ENCODE data around the gene SS18L1. TPM values are rescaled to one million over a fixed set of nuclear protein-coding genes. Genes with fewer than 3 reads are reported as not detected.

The SS18L1 gene
- total and polyA plus RNA-seq, 10 of the 15 experiments (the other 5 are each of a cell fraction or from before 2014, with no cell fraction given) = 1.8 to 20.0 (median 6.6) TPM

DNA sequence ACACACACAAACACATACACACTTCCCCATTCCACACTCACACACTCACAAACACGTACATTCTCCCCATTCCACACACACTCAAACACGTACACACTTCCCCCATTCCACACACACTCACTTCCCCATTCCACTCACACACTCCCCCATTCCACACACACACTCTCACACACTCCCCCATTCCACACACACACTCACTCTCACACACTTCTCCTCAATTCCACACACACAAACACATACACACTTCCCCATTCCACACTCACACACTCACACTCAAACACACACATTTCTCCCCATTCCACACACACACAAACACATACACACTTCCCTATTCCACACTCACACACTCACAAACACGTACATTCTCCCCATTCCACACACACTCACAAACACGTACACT is 86.1 kb downstream of the SS18L1 start:
- no peak for FAIRE-seq
- BruUV-seq (replicated peaks) = no TSS peak
- Histone ChIP-seq H3K27me3 (replicated peaks in 1 of 2; ENCODE audit: control insufficient read depth in 2 of 2, insufficient read depth in 2 of 2, low read length in 1 of 2) (no peaks in the 10 kb centered on the region; a peak in 2 of 4 replicates), H3K36me3 (ENCODE audit: control insufficient read depth in 2 of 2, insufficient read depth in 2 of 2, low read length in 1 of 2) (no peaks in the 10 kb centered on the region), H3K4me1 (ENCODE audit: control insufficient read depth, insufficient read depth, low read length) (no peaks in the 10 kb centered on the region), H3K9ac (ENCODE audit: control insufficient read depth, insufficient read depth, low read length) (no peak overlapping the region), H2AFZ (ENCODE audit: control insufficient read depth, low read depth, low read length) (no peak overlapping the region), H3K79me2 (ENCODE audit: control insufficient read depth, insufficient read depth, low read length) (no peaks in the 10 kb centered on the region), H3K9me3 (replicated peaks; ENCODE audit: control insufficient read depth, insufficient read depth, low read length) (no peaks in the 10 kb centered on the region; the same call in 2 of the 3 replicates), H3K4me3 (no peak overlapping the region), H3K27ac (ENCODE audit: control insufficient read depth, insufficient read depth) (no peak overlapping the region), H3K4me2 (ENCODE audit: control insufficient read depth, insufficient read depth) (no peak overlapping the region), H4K20me1 (ENCODE audit: control insufficient read depth, insufficient read depth) (no peaks in the 10 kb centered on the region)
- ChIA-PET POLR2A (no interaction called here), RAD21 (ENCODE audit: unreplicated experiment) (no interaction called here), CTCF (no interaction called here), SMC1A (ENCODE audit: uncharacterized antibody, unreplicated experiment) (no interaction called here)
- intact Hi-C loops (cut with micrococcal nuclease; ENCODE audit: unreplicated experiment) = no loop called here
- no peak for DNase-seq (ENCODE audit: low read depth, low spot score)
- in situ Hi-C loops (cut with MboI) = no loop called here
- TF ChIP-seq CREM (IDR thresholded peaks at IDR 0.05; ENCODE audit: low read depth) (no peak), HDAC2 (IDR thresholded peaks at IDR 0.05) (no peak), EZH2 (IDR thresholded peaks at IDR 0.05; ENCODE audit: borderline replicate concordance, control insufficient read depth, low read depth, low read length) (no peak), ZNF274 (IDR thresholded peaks at IDR 0.05; ENCODE audit: insufficient read depth, insufficient read length) (no peak), EED (IDR thresholded peaks at IDR 0.05; ENCODE audit: low read depth) (no peak), SIN3A (IDR thresholded peaks at IDR 0.05; ENCODE audit: low read depth, low read length) (no peak), SP1 (IDR thresholded peaks at IDR 0.05; ENCODE audit: low read depth, low read length) (no peak), JUNB (IDR thresholded peaks at IDR 0.05) (no peak), EP300 (IDR thresholded peaks at IDR 0.05; ENCODE audit: borderline replicate concordance in 1 of 2, control insufficient read depth in 1 of 2, low read depth in 2 of 2, low read length in 2 of 2) (no peak), ZNF622 (IDR thresholded peaks at IDR 0.05) (no peak), IRF4 (IDR thresholded peaks at IDR 0.05; ENCODE audit: low read depth, low read length) (no peak), POLR2AphosphoS5 (IDR thresholded peaks at IDR 0.05; ENCODE audit: low read length) (no peak)
- TF ChIP-seq, protein P1, sequence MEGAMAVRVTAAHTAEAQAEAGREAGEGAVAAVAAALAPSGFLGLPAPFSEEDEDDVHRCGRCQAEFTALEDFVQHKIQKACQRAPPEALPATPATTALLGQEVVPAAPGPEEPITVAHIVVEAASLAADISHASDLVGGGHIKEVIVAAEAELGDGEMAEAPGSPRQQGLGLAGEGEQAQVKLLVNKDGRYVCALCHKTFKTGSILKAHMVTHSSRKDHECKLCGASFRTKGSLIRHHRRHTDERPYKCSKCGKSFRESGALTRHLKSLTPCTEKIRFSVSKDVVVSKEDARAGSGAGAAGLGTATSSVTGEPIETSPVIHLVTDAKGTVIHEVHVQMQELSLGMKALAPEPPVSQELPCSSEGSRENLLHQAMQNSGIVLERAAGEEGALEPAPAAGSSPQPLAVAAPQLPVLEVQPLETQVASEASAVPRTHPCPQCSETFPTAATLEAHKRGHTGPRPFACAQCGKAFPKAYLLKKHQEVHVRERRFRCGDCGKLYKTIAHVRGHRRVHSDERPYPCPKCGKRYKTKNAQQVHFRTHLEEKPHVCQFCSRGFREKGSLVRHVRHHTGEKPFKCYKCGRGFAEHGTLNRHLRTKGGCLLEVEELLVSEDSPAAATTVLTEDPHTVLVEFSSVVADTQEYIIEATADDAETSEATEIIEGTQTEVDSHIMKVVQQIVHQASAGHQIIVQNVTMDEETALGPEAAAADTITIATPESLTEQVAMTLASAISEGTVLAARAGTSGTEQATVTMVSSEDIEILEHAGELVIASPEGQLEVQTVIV (IDR thresholded peaks at IDR 0.05; ENCODE audit: borderline replicate concordance, partially characterized antibody) = no peak
- TF ChIP-seq, protein P2, sequence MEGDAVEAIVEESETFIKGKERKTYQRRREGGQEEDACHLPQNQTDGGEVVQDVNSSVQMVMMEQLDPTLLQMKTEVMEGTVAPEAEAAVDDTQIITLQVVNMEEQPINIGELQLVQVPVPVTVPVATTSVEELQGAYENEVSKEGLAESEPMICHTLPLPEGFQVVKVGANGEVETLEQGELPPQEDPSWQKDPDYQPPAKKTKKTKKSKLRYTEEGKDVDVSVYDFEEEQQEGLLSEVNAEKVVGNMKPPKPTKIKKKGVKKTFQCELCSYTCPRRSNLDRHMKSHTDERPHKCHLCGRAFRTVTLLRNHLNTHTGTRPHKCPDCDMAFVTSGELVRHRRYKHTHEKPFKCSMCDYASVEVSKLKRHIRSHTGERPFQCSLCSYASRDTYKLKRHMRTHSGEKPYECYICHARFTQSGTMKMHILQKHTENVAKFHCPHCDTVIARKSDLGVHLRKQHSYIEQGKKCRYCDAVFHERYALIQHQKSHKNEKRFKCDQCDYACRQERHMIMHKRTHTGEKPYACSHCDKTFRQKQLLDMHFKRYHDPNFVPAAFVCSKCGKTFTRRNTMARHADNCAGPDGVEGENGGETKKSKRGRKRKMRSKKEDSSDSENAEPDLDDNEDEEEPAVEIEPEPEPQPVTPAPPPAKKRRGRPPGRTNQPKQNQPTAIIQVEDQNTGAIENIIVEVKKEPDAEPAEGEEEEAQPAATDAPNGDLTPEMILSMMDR (IDR thresholded peaks at IDR 0.05 in 2 of 3, conservative IDR thresholded peaks at IDR 0.05 in 1 of 3; ENCODE audit: control insufficient read depth in 2 of 3, extremely low read depth in 1 of 3, insufficient read depth in 1 of 3, low read depth in 3 of 3, low read length in 3 of 3) = no peak
- TF ChIP-seq, protein P3, sequence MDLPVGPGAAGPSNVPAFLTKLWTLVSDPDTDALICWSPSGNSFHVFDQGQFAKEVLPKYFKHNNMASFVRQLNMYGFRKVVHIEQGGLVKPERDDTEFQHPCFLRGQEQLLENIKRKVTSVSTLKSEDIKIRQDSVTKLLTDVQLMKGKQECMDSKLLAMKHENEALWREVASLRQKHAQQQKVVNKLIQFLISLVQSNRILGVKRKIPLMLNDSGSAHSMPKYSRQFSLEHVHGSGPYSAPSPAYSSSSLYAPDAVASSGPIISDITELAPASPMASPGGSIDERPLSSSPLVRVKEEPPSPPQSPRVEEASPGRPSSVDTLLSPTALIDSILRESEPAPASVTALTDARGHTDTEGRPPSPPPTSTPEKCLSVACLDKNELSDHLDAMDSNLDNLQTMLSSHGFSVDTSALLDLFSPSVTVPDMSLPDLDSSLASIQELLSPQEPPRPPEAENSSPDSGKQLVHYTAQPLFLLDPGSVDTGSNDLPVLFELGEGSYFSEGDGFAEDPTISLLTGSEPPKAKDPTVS (IDR thresholded peaks at IDR 0.05; ENCODE audit: low read depth, low read length) = no peak
- TF ChIP-seq, protein P4, sequence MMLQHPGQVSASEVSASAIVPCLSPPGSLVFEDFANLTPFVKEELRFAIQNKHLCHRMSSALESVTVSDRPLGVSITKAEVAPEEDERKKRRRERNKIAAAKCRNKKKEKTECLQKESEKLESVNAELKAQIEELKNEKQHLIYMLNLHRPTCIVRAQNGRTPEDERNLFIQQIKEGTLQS (IDR thresholded peaks at IDR 0.05; ENCODE audit: borderline replicate concordance, extremely low read depth, low read depth, low read length) = no peak
- WGBS (ENCODE audit: insufficient coverage, insufficient replicate concordance, low lambda C conversion rate, missing lambda C conversion rate) = 17% methylated on average over 4 of the region's 4 CpGs
- ATAC-seq = no peak
